T-helper 2 cell (primary cell): Measurements from ENCODE around the gene ESR1.
"Not testable (repeated sequence)": the region's sequence is repeated elsewhere in the genome, so short reads cannot be mapped to it uniquely, and the experiment has no call there.

Experiments used
- DNase-seq, 5 experiments: peaks; one replicate each; pipeline versions ENCODE4 v3.0.0 to v3.0.0-alpha.2; 2012 to 2022

The ESR1 gene

GRCh38 chr6:151814614-151815013 lies 7.1 kb downstream of the ESR1 start:
- DNase-seq = no peak

GRCh38 chr6:151822252-151823111 lies 15.0 kb downstream of the ESR1 start:
- no peak for DNase-seq

DNA sequence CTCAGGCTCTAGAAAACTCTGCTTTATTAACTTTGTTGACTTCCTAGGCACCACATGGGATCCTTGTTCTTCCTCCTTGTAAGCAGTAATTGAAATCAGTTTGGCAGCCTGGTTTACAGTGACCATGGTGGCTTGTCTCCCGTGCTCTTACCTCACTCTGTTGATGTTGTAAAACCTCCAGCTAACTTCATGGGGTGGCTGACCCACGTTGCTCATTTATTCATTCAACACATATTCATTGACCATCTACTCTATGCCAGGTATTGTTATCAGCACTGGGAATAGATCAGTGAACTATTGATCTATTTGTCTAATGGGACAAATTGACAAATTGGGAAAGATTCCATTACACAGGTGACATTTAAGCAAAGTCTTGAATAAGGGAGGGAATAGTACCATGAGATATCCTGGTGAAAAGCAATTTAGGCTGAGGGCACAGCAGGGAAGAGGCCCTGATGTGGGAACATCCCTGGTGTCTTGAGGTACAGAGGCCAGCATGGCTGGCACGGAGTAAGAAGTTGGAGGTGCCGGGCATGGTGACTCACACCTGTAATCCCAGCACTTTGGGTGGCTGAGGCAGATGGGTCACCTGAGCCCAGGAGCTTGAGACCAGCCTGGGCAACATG lies 19.1 kb downstream of the ESR1 start:
- DNase-seq = no peak

GRCh38 chr6:151832710-151833109 lies 25.2 kb downstream of the ESR1 start:
- DNase-seq = no peak

GRCh38 chr6:151835396-151835795 lies 27.9 kb downstream of the ESR1 start:
- DNase-seq = no peak

GRCh38 chr6:151837223-151837622 lies 29.7 kb downstream of the ESR1 start:
- DNase-seq = no peak

- DNase-seq = no peak
Measured at GRCh38 chr6:151842816-151843215, 35.3 kb downstream of the ESR1 start.

GRCh38 chr6:151847064-151847463 lies 39.6 kb downstream of the ESR1 start:
- peak in 1 of 5 experiments; percentile 20 for DNase-seq

- no peak for DNase-seq
Measured at GRCh38 chr6:151850479-151851003, 43.1 kb downstream of the ESR1 start.

- no peak for DNase-seq
Measured at GRCh38 chr6:151858294-151858693, 50.8 kb downstream of the ESR1 start.

DNA sequence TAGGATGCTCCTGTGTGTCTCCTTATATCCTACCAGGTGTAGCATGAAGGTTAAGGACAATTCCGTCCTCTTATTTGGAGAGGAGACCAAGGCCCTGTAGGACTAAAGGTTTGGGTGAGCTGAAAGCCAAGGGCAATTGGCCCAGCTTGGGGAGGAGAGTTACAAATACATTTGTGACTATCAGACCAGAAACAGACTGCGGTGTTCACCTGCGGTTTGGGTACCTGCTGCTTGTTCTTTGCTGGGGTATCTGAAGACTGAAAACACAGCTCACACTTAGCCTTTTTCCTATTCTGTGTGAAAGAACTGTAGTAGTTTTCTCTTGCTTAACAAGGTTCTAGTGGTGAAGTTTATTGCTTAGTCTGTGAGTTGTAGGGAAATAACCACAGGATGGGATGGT lies 55.0 kb downstream of the ESR1 start:
- DNase-seq = no peak

- DNase-seq = not testable (repeated sequence)
Measured at GRCh38 chr6:151867361-151867869, 59.9 kb downstream of the ESR1 start.

GRCh38 chr6:151869345-151869744 lies 61.9 kb downstream of the ESR1 start:
- no peak for DNase-seq

GRCh38 chr6:151869787-151870186 lies 62.3 kb downstream of the ESR1 start:
- DNase-seq = no peak

DNA sequence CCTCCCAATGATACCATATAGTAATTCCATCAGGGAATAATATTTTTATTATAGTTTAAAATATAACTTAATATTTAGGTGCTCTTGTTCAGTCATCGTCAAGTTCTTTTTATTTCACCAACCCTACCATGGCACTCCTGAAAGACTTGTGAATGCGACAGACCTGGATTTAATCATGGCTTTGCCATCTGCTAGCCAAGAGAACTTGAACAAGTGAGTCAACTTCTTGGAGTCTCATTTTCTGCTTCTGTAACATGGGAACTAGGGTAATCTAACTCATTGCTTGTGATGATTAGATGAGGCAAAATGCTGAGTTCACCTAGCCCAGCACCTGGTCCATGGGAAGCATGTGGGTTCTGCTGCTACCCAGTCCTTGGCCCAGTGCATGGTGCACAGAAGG lies 62.9 kb downstream of the ESR1 start:
- DNase-seq = no peak

DNA sequence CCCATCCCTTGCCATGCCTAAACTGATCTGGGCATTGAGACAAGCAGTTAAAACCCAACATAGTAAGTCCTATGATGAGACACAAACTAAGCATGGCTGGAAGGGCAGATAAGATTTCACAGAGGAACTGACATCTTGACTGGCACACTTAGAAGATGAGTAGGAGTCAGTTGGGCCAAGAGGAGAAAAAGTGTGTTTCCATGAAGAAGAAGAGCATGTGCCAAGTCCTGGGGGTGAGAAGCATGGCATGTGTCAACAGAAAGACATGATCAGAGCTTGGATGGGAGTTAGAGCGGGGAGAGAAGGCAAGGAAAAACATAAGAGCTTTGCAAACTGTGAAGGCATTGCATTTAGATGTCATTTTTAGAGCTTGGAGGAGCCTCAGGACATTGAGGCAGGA lies 68.0 kb downstream of the ESR1 start:
- DNase-seq = no peak

GRCh38 chr6:151876122-151876521 lies 68.6 kb downstream of the ESR1 start:
- no peak for DNase-seq

DNA sequence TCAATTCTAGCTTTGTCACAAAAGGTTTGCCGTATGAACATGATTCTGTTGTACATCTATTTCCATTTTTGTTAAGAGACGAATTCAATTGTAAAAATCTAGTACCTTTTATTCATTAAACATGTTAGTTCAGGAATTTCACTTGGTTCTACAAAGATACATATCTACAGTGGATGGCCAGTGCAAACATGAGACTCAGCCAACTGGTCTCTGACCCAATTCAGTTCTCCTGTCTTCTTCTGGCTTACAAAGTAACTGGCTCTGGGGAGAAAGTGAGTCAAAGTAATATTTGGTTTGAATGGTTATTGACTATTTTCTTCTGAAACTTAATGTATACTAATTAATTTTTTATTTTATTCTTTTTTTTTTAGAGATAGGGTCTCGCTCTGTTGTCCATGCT lies 70.0 kb downstream of the ESR1 start:
- no peak for DNase-seq

- DNase-seq = no peak
Measured at GRCh38 chr6:151881231-151881630, 73.7 kb downstream of the ESR1 start.

DNA sequence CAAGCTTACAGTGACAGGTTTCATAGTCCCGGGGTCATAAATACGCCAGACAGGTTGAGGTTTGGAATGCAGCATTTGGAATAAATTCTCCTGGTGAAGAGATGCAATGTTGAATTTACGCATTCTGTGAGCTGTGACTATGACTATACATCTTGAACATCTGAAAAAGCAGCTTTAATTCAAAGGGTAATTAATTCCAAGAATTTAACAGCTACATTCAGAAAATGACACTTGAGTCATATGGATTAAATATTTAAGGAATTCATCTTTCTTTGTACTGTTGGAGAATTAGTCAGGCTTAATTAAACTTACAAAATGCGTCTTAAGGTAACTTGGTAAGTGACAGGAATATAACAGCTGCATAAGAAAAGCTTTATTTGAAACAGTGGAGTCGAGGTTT lies 74.7 kb downstream of the ESR1 start:
- DNase-seq = no peak

DNA sequence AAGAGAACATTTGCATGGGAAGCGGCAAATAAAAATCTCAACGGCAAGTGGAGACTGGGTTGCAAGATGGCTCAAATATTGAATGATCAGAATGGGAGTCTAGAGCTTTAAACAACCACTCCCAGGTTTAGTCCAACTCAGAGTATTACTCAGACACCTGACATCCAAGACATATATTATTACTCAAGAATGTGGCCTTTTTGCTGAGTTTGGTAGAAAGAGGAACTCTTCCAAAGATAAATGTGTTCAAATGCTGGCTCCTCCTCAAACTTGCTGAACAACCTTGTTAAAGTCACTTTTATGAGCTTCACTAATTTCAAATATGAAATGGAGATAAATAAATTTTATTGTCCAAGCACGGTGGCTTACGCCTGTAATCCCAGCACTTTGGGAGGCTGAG lies 77.8 kb downstream of the ESR1 start:
- no peak for DNase-seq

- no peak for DNase-seq
Measured at GRCh38 chr6:151891524-151891923, 84.0 kb downstream of the ESR1 start.

DNA sequence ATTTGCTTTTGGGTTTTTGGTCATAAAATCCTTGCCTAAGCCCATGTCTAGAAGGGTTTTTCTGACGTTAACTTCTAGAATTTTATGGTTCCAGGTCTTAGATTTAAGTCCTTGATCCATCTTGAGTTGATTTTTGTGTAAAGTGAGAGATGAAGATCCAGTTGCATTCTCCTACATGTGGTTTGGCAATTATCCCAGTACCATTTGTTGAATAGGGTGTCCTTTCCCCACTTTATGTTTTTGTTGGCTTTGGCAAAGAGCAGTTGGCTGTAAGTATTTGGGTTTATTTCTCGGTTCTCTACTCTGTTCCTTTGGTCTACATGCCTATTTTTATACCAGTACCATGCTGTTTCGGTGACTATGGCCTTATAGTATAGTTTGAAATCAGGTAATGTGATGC lies 86.9 kb downstream of the ESR1 start:
- not testable (repeated sequence) for DNase-seq

GRCh38 chr6:151899221-151899620 lies 91.7 kb downstream of the ESR1 start:
- DNase-seq = not testable (repeated sequence)
